SK-N-SH (cell line): ENCODE measurements around the gene FKBP5. TPM values are rescaled to one million over a fixed set of nuclear protein-coding genes. Genes with fewer than 3 reads are reported as not detected.

Source experiments
- CTCF ChIA-PET: fragments of 300-600, 350-600 bp; formaldehyde crosslinking; extraction: SDS; loops from one replicate; lab custom pipeline; 2021; lab: Yijun Ruan, JAX
- POLR2A ChIA-PET: fragments of 350-600 bp; sonication (Branson Sonifier 250); formaldehyde crosslinking; extraction: SDS; loops from one replicate; lab custom pipeline; 2020; ENCODE audit warnings: antibody characterized with exemption, inconsistent platforms; lab: Yijun Ruan, JAX
- DNase-seq: peaks from one replicate; pipeline ENCODE4 v3.0.0; 2012
- H2AFZ ChIP-seq: fragments of 200-600 bp; sonication (generic); 2 replicates; pipeline ENCODE4 v1.8.1; 2016; ENCODE audit warnings: antibody characterized with exemption, mild to moderate bottlenecking, low read depth
- H3F3A ChIP-seq: fragments of 200-600 bp; sonication (generic); replicated peaks from 2 replicates; pipeline ENCODE3; 2016; ENCODE audit warnings: antibody characterized with exemption, mild to moderate bottlenecking; ENCODE audit not compliant: insufficient read depth
- H3K27ac ChIP-seq, 2 experiments: fragments of 200-500 bp in 1 of 2; fragments of 200-600 bp in 1 of 2; sonication (Bioruptor generic) in 1 of 2; sonication (generic), shearing (Covaris generic) in 1 of 2; 2 replicates each; pipeline versions ENCODE4 v1.5.1 to v1.6.1; 2014 to 2016; ENCODE audit warnings: low read depth in 2 of 2, inconsistent platforms in 1 of 2, low read length in 1 of 2, mild to moderate bottlenecking in 1 of 2, mixed read lengths in 1 of 2
- H3K27me3 ChIP-seq: fragments of 200-600 bp; sonication (generic), shearing (Covaris generic); 2 replicates; pipeline ENCODE4 v1.6.1; 2016; ENCODE audit warnings: mixed run types; ENCODE audit not compliant: insufficient read depth
- H3K36me3 ChIP-seq, 2 experiments: fragments of 200-500 bp in 1 of 2; fragments of 200-600 bp in 1 of 2; sonication (Bioruptor generic) in 1 of 2; sonication (generic) in 1 of 2; replicated peaks in 1 of 2; 2 replicates each; pipeline versions ENCODE3 to v1.5.1; 2014 to 2016; ENCODE audit warnings: low read length in 1 of 2, mild to moderate bottlenecking in 1 of 2; ENCODE audit not compliant: insufficient read depth in 2 of 2, control insufficient read depth in 1 of 2
- H3K4me1 ChIP-seq, 2 experiments: fragments of 200-500 bp in 1 of 2; fragments of 200-600 bp in 1 of 2; sonication (Bioruptor generic) in 1 of 2; sonication (generic), shearing (Covaris generic) in 1 of 2; 2 replicates each; pipeline versions ENCODE4 v1.5.1 to v1.6.1; 2014 to 2016; ENCODE audit warnings: low read depth in 1 of 2, low read length in 1 of 2, mixed run types in 1 of 2; ENCODE audit not compliant: insufficient read depth in 2 of 2, control insufficient read depth in 1 of 2
- H3K4me2 ChIP-seq: fragments of 200-600 bp; sonication (generic), shearing (Covaris generic); 2 replicates; pipeline ENCODE4 v1.6.1; 2017; ENCODE audit warnings: mixed run types
- H3K4me3 ChIP-seq, 2 experiments: fragments of 200-500 bp in 1 of 2; fragments of 200-600 bp in 1 of 2; sonication (Bioruptor generic) in 1 of 2; sonication (generic), shearing (Covaris generic) in 1 of 2; 2 replicates each; pipeline versions ENCODE4 v1.5.1 to v1.8.1; 2014 to 2016; ENCODE audit warnings: low read depth in 2 of 2, inconsistent platforms in 1 of 2, low read length in 1 of 2, mild to moderate bottlenecking in 1 of 2, mixed read lengths in 1 of 2, moderate library complexity in 1 of 2
- H3K79me2 ChIP-seq: fragments of 200-600 bp; sonication (generic); 2 replicates; pipeline ENCODE4 v1.8.1; 2017; ENCODE audit warnings: mild to moderate bottlenecking; ENCODE audit not compliant: insufficient read depth
- H3K9ac ChIP-seq: fragments of 200-600 bp; sonication (generic); 2 replicates; pipeline ENCODE4 v1.6.1; 2017; ENCODE audit warnings: mixed run types
- H3K9me2 ChIP-seq: fragments of 200-600 bp; sonication (generic); 2 replicates; pipeline ENCODE4 v1.6.1; 2017; ENCODE audit warnings: mixed run types
- H3K9me3 ChIP-seq: fragments of 200-600 bp; sonication (generic); 2 replicates; pipeline ENCODE4 v1.6.1; 2017; ENCODE audit warnings: mixed run types, mild to moderate bottlenecking, moderate library complexity
- H4K20me1 ChIP-seq: fragments of 200-600 bp; sonication (generic); 2 replicates; pipeline ENCODE4 v1.6.1; 2017; ENCODE audit warnings: mild to moderate bottlenecking, mixed run types; ENCODE audit not compliant: insufficient read depth
- CHD2 ChIP-seq: fragments of 150-350 bp; IDR thresholded peaks from 2 replicates; pipeline ENCODE4 v1.6.1; 2018; ENCODE audit warnings: low read length; ENCODE audit not compliant: partially characterized antibody
- CTCF ChIP-seq: fragments of 200-600 bp; sonication (generic); IDR thresholded peaks from 2 replicates; pipeline ENCODE4 v1.6.1; 2017; ENCODE audit warnings: antibody characterized with exemption, mild to moderate bottlenecking, moderate library complexity
- ELF1 ChIP-seq: IDR thresholded peaks from 2 replicates; pipeline ENCODE4 v1.4.0; 2012
- EZH2phosphoT487 ChIP-seq: fragments of 200-600 bp; sonication (generic); IDR thresholded peaks from 2 replicates; pipeline ENCODE4 v1.6.1; 2017; ENCODE audit warnings: low read depth, mixed run types, mild to moderate bottlenecking, antibody characterized with exemption, moderate library complexity, borderline replicate concordance
- GABPA ChIP-seq: IDR thresholded peaks from 2 replicates; pipeline ENCODE4 v1.4.0; 2012; ENCODE audit warnings: low read depth, mild to moderate bottlenecking
- GATA2 ChIP-seq: sonication (generic); formaldehyde crosslinking; IDR thresholded peaks from 2 replicates; pipeline ENCODE4 v1.5.0; 2020; ENCODE audit warnings: mild to moderate bottlenecking, missing genetic modification reagents
- JUND ChIP-seq: IDR thresholded peaks from 2 replicates; pipeline ENCODE4 v1.4.0; 2012
- MAX ChIP-seq: IDR thresholded peaks from 2 replicates; pipeline ENCODE4 v1.4.0; 2012; ENCODE audit warnings: low read depth
- MXI1 ChIP-seq: IDR thresholded peaks from 2 replicates; pipeline ENCODE4 v1.6.1; 2012; ENCODE audit warnings: mild to moderate bottlenecking, low read depth, low read length, improper control_type of control experiment
- NRF1 ChIP-seq: IDR thresholded peaks from 2 replicates; pipeline ENCODE4 v1.6.1; 2012; ENCODE audit warnings: low read depth, mild to moderate bottlenecking, low read length
- POLR2AphosphoS5 ChIP-seq: IDR thresholded peaks from 2 replicates; pipeline ENCODE4 v1.6.1; 2012; ENCODE audit warnings: low read depth, low read length
- RAD21 ChIP-seq: IDR thresholded peaks from 2 replicates; pipeline ENCODE4 v1.6.1; 2012; ENCODE audit warnings: mild to moderate bottlenecking, low read length
- SMC3 ChIP-seq: IDR thresholded peaks from 2 replicates; pipeline ENCODE4 v1.6.1; 2012; ENCODE audit warnings: low read depth, low read length, improper control_type of control experiment
- TEAD4 ChIP-seq: IDR thresholded peaks from 2 replicates; pipeline ENCODE4 v1.4.0; 2012; ENCODE audit warnings: mild to moderate bottlenecking, borderline replicate concordance; ENCODE audit not compliant: insufficient read depth
- USF2 ChIP-seq: fragments of 150-350 bp; IDR thresholded peaks from 2 replicates; pipeline ENCODE4 v1.6.1; 2017; ENCODE audit warnings: antibody characterized with exemption, low read length, low read depth, borderline replicate concordance
- YY1 ChIP-seq: IDR thresholded peaks from 2 replicates; pipeline ENCODE4 v1.4.0; 2012; ENCODE audit warnings: low read depth, mild to moderate bottlenecking
- WGBS: methylation state at CpG from one replicate; pipeline ENCODE4 v1.1.6; 2017; ENCODE audit warnings: low lambda C conversion rate; 5-methylcytosine and 5-hydroxymethylcytosine counted together
- polyA plus RNA-seq, 3 experiments: library from polyadenylated mRNA; depleted of rRNA; stranded (reverse); fragments of >200 nt; gene quantifications; 2 replicates each; pipeline ENCODE4 v1.2.3, GENCODE V29; 2012
- TF ChIP-seq, protein P1 (sequence below): IDR thresholded peaks from 2 replicates; pipeline ENCODE4; 2012

FKBP5 gene
- polyA plus RNA-seq, 1 of the 3 experiments (the other 2 are of a cell fraction): 5.1 TPM

DNA sequence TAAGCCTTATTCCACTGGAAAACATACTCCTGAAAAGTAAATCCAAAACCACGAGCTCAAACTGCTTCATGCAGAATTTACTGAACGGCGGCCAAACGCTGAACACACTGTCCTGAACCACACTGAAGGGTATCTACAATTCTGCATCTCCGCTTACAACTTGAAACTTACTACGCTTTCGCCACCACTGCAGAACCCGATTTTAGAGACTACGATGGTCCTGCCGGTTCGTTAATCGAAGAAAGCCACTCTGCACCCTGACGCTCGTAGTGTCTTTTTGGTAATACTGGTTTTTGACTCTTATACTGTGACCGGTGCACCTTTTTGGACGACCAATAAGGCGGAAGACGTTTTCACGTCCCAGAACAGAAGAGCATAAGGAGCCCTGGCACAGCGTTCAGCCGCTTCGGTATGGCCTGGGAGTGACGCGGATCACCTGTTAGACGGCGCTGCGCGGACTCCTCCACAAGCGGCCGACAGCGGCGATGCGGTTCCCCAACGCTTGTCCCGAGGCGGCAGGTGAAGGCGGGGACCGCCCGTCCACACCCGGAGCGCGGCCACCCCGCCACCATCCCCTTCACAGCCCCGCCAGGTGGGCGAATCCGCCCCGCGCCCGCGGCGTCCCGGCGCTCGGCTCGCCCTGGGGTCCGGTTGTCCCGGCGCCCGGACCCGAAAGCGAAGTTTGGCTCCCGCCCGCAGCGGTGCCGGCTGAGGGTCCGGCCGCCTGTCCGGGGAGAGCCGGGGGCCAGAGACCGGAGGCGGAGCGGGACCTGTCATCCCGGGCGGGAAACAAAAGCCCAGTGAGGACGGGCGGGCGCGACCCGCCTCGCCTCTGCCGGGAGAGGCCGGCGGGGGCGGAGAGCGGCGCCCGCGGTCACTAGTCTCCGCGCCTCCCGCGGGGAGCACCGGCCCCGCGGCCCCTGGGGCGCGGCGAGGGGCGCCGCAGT is 784 bp downstream of the FKBP5 start:
- Histone ChIP-seq H3K36me3 (no peaks in the 10 kb centered on the region), H3K27ac (peak overlapping the region in 1 of 2 experiments; percentile 39; a peak in 1 of 4 replicates), H3K4me3 (peak overlapping the region; percentile 67 to 77), H3F3A (peaks cover 4% of the 10 kb centered on the region), H3K9ac (peak overlapping the region; percentile 20; the same call in 1 of the 2 replicates), H2AFZ (peak overlapping the region; percentile 88), H3K4me2 (peak overlapping the region; percentile 81), H3K4me1 (peaks cover 2 to 6% of the 10 kb centered on the region in 2 experiments; a peak in 3 of 4 replicates), H3K27me3 (no peaks in the 10 kb centered on the region), H3K9me3 (no peaks in the 10 kb centered on the region; the same call in 1 of the 2 replicates), H3K79me2 (peaks cover 18% of the 10 kb centered on the region; the same call in 1 of the 2 replicates), H4K20me1 (no peaks in the 10 kb centered on the region), H3K9me2 (no peaks in the 10 kb centered on the region)
- ChIA-PET CTCF (interaction anchor here (0.6 to 4.7 kb wide), 7 partner anchors 12 to 165 kb away, joined by 3 to 33 read pairs (median 4); partner anchors contain the start of gene ARMC12), POLR2A (no interaction called here)
- 2% methylated on average over 34 of the region's 100 CpGs for WGBS
- DNase-seq: peak; percentile 77
- no peak for TF ChIP-seq JUND
- peak; percentile 59 for TF ChIP-seq MXI1
- no peak for TF ChIP-seq NRF1
- TF ChIP-seq MAX: peak; percentile 33; the same call in 1 of the 2 replicates
- TF ChIP-seq GATA2 (CRISPR knock-in tag): no peak
- no peak for TF ChIP-seq ELF1
- TF ChIP-seq GABPA: no peak
- 0 out of 2 replicates have a peak, but pooled peaks have one; percentile 2 for TF ChIP-seq RAD21
- 0 out of 2 replicates have a peak, but pooled peaks have one; percentile 1 for TF ChIP-seq SMC3

DNA sequence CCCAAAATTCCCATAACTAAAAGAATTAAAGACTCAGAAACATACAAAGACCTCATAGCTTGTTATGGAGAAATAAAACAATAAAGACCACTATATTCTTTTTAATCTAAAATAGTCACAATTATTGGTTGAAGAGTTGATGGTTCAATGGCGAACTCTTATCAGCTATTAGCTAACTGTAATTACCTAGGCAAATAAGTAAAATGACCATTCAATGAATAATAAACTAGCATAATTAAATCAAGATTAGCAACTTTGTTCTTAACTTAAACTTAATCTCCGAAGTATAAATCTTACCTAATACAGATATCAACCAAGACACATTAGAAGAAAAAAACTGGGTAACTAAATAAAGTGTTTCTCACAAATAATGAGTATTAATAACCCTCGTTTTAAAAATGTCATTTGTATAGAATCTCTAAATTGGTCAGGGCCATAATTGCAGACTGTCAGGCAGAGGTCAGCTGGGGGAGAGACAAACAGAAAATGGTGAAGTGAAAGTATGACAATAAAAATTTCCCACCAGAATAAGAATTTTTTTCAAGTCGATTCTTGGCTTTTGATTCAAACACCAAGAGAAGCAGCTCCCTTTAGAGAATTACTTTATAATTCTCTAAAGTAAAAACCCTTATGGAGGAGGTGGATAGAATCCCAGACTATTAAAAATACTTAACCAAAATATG is 1.7 kb downstream of the FKBP5 start:
- TF ChIP-seq CHD2 (no peak), YY1 (no peak), JUND (no peak), MAX (no peak), TEAD4 (no peak), CTCF (no peak), POLR2AphosphoS5 (no peak), MXI1 (no peak), USF2 (no peak), EZH2phosphoT487 (no peak)
- TF ChIP-seq, protein P1, sequence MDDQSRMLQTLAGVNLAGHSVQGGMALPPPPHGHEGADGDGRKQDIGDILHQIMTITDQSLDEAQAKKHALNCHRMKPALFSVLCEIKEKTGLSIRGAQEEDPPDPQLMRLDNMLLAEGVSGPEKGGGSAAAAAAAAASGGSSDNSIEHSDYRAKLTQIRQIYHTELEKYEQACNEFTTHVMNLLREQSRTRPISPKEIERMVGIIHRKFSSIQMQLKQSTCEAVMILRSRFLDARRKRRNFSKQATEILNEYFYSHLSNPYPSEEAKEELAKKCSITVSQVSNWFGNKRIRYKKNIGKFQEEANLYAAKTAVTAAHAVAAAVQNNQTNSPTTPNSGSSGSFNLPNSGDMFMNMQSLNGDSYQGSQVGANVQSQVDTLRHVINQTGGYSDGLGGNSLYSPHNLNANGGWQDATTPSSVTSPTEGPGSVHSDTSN: no peak
- TF ChIP-seq, all 33 proteins: peak for 0
- WGBS: 55% methylated on average over 4 of the region's 4 CpGs
- H3K79me2 ChIP-seq: peaks cover 18% of the 10 kb centered on the region; the same call in 1 of the 2 replicates
- peaks cover 2 to 6% of the 10 kb centered on the region in 2 experiments; a peak in 3 of 4 replicates for H3K4me1 ChIP-seq
- no peaks in the 10 kb centered on the region for H3K27me3 ChIP-seq
- H4K20me1 ChIP-seq: no peaks in the 10 kb centered on the region
- H3K4me3 ChIP-seq: peak overlapping the region; percentile 67 to 77
- peak overlapping the region; percentile 88 for H2AFZ ChIP-seq
- no peaks in the 10 kb centered on the region for H3K9me2 ChIP-seq
- H3K4me2 ChIP-seq: peak overlapping the region; percentile 81
- CTCF ChIA-PET: interaction anchor here (0.6 to 4.7 kb wide), 11 partner anchors 11 to 654 kb away, joined by 3 to 33 read pairs (median 3); partner anchors contain the start of gene ARMC12
- peak overlapping the region in 1 of 2 experiments; percentile 39; a peak in 1 of 4 replicates for H3K27ac ChIP-seq
- H3K9ac ChIP-seq: peak overlapping the region; percentile 20; the same call in 1 of the 2 replicates
- H3F3A ChIP-seq: peaks cover 7% of the 10 kb centered on the region
- no peaks in the 10 kb centered on the region; the same call in 1 of the 2 replicates for H3K9me3 ChIP-seq
- no peak for DNase-seq
- POLR2A ChIA-PET: no interaction called here
- no peaks in the 10 kb centered on the region for H3K36me3 ChIP-seq
